ENCODE data around the gene RIMS4. TPM values are rescaled to one million over a fixed set of nuclear protein-coding genes. Genes with fewer than 3 reads are reported as not detected.

Gene RIMS4
- polyA plus RNA-seq, 3 donors, result not detected

- H3K27me3 ChIP-seq (ENCODE audit: control insufficient read depth in 2 of 2, insufficient read depth in 2 of 2, low read length in 2 of 2), result peaks cover 30 to 52% of the 10 kb centered on the region in 2 donors
Observed at GRCh38 chr20:44805979-44806620, 4.2 kb downstream of the RIMS4 start.

GRCh38 chr20:44805335-44805978 is 4.9 kb downstream of the RIMS4 start:
- Histone ChIP-seq H3K4me1 (ENCODE audit: control insufficient read depth in 1 of 2, insufficient read depth in 2 of 2, low read length in 2 of 2) (no peaks in the 10 kb centered on the region), H3K36me3 (replicated peaks in 1 of 2; ENCODE audit: control insufficient read depth in 1 of 2, insufficient read depth in 2 of 2, low read length in 2 of 2) (no peaks in the 10 kb centered on the region), H2AFZ (ENCODE audit: insufficient read depth, low read depth, low read length, poor library complexity, severe bottlenecking) (no peak overlapping the region), H3K79me2 (ENCODE audit: insufficient read depth, low read length) (no peaks in the 10 kb centered on the region), H3K9me3 (replicated peaks in 1 of 2; ENCODE audit: control insufficient read depth in 1 of 2, insufficient read depth in 1 of 2, low read length in 2 of 2) (peaks cover 0 to 8% of the 10 kb centered on the region in 2 donors), H3K27me3 (ENCODE audit: control insufficient read depth in 2 of 2, insufficient read depth in 2 of 2, low read length in 2 of 2) (peaks cover 29 to 47% of the 10 kb centered on the region in 2 donors), H3K9ac (ENCODE audit: insufficient read depth, low read length, poor library complexity, severe bottlenecking) (no peak overlapping the region), H3K27ac (ENCODE audit: low read depth in 1 of 2, low read length in 2 of 2) (no peak overlapping the region), H4K20me1 (ENCODE audit: insufficient read depth, low read length) (no peaks in the 10 kb centered on the region), H3K4me3 (replicated peaks in 1 of 3; ENCODE audit: low read depth in 2 of 3, low read length in 3 of 3) (no peak overlapping the region), H3K4me2 (replicated peaks; ENCODE audit: extremely low read depth, low read length, poor library complexity, severe bottlenecking) (no peak overlapping the region)
- no CpG with 5 or more reads among the region's 9 CpGs for WGBS (ENCODE audit: insufficient coverage)
- Mint-ChIP-seq H3K9me3 (peaks cover 0 to 4% (median 0%) of the 10 kb centered on the region in 7 donors), H3K4me3 (peak overlapping the region in 1 of 2 donors; percentile 11), H3K27me3 (ENCODE audit: low read depth in 3 of 3) (peaks cover 44 to 59% (median 50%) of the 10 kb centered on the region in 3 donors), H3K36me3 (no peaks in the 10 kb centered on the region), H3K27ac (no peak overlapping the region), H3K4me1 (peaks cover 4% of the 10 kb centered on the region)
- no peak for DNase-seq
- intact Hi-C loops (cut with micrococcal nuclease), result no loop called here
- no peak for TF ChIP-seq CTCF (IDR thresholded peaks at IDR 0.05)

More at GRCh38 chr20:44805979-44806620, 4.2 kb downstream of the RIMS4 start:
- Mint-ChIP-seq H3K27me3 (ENCODE audit: low read depth in 3 of 3) (peaks cover 49 to 65% (median 56%) of the 10 kb centered on the region in 3 donors), H3K9me3 (peaks cover 0 to 10% (median under 1%) of the 10 kb centered on the region in 7 donors), H3K36me3 (peaks cover 0 to 4% of the 10 kb centered on the region in 2 donors), H3K4me3 (peak overlapping the region in 1 of 2 donors; percentile 44), H3K4me1 (peaks cover 4% of the 10 kb centered on the region), H3K27ac (no peak overlapping the region)
- H3K27ac ChIP-seq (ENCODE audit: low read depth in 1 of 2, low read length in 2 of 2), result no peak overlapping the region
- intact Hi-C loops (cut with micrococcal nuclease), result no loop called here
- WGBS (ENCODE audit: insufficient coverage), result 28% methylated on average over 6 of the region's 9 CpGs
- H3K79me2 ChIP-seq (ENCODE audit: insufficient read depth, low read length), result no peaks in the 10 kb centered on the region
- peaks cover 0 to 10% of the 10 kb centered on the region in 2 donors for H3K9me3 ChIP-seq (replicated peaks in 1 of 2; ENCODE audit: control insufficient read depth in 1 of 2, insufficient read depth in 1 of 2, low read length in 2 of 2)
- H2AFZ ChIP-seq (ENCODE audit: insufficient read depth, low read depth, low read length, poor library complexity, severe bottlenecking), result no peak overlapping the region
- H4K20me1 ChIP-seq (ENCODE audit: insufficient read depth, low read length), result no peaks in the 10 kb centered on the region
- no peak for TF ChIP-seq CTCF (IDR thresholded peaks at IDR 0.05)
- no peak overlapping the region for H3K9ac ChIP-seq (ENCODE audit: insufficient read depth, low read length, poor library complexity, severe bottlenecking)
- H3K4me2 ChIP-seq (replicated peaks; ENCODE audit: extremely low read depth, low read length, poor library complexity, severe bottlenecking), result no peak overlapping the region
- DNase-seq, result no peak
- no peak overlapping the region for H3K4me3 ChIP-seq (replicated peaks in 1 of 3; ENCODE audit: low read depth in 2 of 3, low read length in 3 of 3)
- H3K4me1 ChIP-seq (ENCODE audit: control insufficient read depth in 1 of 2, insufficient read depth in 2 of 2, low read length in 2 of 2), result no peaks in the 10 kb centered on the region
- no peaks in the 10 kb centered on the region for H3K36me3 ChIP-seq (replicated peaks in 1 of 2; ENCODE audit: control insufficient read depth in 1 of 2, insufficient read depth in 2 of 2, low read length in 2 of 2)

All from CD14-positive monocyte (primary cell).